ENCODE results near the gene SERPINB1.

Gene SERPINB1

DNA sequence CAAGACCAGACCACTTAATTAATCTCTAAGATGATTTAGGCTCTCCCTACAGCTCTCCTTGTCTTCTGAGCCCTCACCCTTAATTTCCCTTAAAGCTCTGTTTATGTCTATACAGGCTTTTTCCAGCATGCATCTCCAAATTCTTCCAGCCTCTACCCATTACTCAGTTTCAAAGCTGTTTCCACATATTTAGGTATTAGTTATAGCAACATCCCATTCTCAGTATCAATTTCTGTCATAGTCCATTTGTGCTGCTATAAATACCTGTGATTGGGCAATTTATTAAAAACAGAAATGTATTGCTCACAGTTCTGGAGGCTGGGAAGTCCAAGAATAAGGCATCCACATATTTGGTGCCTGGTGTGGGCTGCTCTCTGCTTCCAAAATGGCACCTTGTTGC is 2.3 kb upstream of the SERPINB1 start:
- DNase-seq = no peak

DNA sequence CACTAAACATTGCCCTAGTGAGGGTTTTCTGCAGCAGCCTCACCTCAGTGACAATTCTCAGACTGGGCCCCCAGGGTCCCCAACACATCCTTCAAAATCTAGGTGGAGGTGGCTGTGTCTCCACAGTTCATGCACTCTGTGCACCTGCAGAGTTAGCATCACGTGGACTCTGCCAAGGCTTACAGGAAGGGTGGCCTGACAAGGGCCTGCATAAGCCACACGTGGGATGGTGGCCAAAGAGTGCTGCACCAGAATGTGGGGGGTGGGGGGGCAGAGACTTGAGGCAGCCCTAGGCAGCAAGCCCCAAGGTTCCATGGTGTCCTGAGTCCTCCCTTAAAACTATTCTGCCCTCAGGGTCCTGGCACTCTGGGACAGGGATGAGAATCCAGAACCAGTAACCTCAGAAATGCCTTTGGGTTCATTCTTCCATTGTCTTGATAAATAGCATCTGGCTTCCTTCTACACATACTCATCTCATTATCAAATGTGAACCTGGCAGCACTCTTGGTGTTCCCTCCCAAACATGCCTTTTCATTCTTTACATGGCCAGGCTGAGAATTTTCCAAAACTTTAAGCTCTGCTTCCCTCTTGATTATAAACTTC is 1.6 kb upstream of the SERPINB1 start:
- no peak for DNase-seq

DNA sequence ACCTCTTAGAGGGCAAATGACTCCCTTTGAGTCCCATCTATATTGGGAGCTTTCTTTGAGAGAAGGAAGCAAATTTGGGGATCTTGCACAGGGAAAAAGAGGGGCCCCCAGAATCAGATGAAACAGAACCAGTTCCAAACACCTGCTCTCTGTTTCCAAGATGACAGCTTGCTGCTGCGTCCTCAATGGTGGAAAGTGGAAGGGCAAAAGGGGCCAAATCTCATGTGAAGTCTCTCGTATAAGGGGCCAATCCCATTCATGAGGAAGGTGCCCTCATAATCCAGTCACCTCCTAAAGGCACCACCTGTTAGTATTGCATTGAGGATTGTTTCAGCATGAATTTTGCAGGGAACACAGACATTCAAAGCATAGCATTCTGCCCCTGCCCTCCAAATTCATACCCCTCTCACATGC is 483 bp upstream of the SERPINB1 start:
- no peak for DNase-seq

DNA sequence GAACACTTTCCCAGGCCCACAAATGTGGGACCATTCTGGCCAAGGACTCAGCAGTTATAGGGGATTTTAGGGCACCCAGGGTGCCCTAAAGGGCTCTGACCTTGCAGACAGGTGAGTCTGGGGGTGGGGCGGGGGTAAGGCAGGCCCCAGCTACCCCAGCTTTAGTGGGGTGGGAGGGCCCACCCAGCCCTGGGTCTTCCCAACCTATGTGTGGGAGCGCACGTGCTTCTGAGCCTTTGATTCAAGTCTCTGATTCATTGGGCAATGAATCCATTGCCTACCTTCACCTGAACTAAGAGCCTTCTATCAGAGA is 958 bp downstream of the SERPINB1 start:
- DNase-seq = no peak

DNA sequence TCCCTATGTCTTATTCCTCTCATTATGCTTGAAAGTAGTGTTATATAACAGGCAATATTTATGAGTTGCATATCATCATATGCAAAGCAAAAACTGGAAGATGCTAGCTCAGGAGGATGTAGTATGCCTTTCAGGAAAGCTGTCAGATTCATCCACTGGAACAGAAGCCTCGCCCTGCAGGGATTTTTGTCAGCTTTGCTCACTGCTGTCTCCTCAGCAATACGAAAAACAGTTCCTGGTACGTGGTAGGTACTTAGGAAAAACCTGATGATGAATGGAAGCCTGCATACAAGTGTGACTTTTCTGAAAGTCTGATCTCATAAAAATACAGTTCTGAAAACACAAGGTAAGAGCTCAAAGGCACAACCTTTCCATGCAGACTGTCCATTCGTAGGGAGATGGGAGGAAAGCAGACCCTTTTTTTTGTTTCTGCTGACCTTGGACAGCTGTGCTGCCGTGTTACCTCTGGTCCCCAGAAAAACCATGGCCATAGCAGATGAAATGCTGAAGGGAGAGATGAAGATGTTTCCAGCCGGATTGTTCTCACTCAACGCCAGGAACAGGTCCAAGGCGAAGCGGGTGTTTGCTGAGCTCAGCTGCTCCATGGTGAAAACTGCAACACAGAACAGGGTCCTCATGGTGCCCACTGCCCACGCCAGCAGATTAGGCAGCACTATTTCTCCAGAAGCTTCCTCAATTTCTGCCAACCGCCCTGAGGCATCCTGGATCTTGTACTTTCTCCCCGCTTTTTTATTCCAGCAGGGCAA is 1.5 kb downstream of the SERPINB1 start:
- DNase-seq = no peak

DNA sequence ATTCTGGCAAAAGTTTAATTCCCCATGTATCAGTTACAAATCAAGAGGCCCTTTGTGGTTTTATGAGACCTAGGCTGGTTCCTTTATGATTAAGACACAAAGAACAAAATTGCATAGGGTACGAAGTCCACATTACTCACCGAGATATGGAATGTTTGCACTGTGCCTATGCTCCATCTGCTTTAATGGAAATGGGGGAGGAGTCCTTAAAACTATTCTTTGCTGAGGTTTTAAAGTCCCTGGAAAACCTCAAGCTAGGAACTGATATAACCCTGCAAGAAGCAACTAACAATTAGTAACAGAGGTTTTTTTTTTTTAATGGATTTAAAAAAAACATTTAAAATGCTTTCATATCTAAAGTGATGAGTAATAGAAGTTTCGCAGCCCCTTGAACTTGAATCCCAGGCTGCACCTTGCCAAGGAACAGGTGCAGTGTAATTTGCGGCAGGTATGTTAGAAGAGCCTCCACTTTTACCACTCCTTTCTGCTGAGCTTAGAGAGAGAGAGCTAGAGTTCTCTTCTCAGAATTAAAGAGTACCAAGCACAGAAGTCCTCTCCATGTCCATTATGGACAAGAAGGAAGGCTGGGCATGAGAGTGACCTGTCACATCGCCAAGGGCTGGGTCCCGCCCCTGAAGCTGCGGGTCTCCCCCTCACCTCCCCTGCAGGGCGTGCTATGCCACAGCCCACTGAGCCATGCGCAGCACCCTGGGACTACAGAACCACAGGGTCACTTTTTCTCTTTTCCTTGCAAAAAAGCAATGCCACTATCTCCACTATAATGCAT is 2.3 kb downstream of the SERPINB1 start:
- DNase-seq = no peak

DNA sequence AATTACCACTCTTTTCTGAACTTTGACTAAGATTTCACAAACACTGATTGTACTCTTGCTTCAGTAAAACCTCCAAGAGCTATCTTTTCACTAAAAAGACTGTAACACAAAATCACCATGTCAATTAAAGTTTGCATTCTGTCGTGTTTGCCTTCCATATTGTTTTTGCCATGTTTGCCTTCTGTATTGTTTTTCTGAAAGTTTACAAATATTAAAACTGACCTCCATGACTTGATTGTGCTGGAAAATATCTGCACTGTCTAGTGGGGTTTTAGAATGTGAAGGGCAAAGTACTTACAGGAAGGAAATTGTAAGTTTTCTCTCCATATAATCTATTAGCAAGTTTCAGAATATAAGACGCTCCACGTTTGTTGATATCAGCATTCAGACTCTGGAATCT is 3.4 kb downstream of the SERPINB1 start:
- no peak for DNase-seq

DNA sequence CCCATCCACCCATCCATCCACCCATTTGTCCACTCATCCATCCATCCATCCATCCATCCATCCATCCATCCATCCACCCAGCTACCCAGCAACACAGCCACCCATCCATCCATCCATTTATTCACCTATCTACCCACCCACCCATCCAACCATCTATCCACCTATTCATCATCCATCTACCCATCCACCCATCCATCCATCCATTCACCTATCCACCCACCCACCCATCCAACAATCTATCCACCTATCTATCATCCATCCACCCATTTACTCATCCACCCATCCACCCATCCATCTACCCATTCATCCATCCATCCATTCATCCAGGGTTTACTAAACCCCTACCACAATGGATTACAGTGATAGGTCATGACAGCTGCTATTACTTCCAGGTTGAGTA is 7.4 kb downstream of the SERPINB1 start:
- no peak for DNase-seq

DNA sequence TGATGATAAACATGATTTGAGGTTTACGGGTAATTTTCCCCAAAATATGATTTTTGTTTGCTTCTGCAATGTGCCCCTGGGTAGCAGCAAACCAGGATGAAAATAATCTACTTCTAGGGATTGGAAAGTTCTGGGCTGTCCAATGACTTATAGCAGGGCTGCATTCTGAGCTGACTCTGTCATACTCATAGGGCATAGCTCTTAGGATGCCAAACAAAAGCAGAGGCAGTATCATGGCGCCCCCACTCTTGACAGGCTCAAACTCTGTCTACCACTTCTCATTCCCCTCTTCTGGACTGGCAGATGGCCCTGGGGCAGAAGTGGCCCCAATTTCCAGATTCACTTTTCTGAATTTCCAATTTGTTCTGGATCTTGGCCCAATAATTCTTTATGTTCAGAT is 10.3 kb downstream of the SERPINB1 start:
- no peak for DNase-seq

DNA sequence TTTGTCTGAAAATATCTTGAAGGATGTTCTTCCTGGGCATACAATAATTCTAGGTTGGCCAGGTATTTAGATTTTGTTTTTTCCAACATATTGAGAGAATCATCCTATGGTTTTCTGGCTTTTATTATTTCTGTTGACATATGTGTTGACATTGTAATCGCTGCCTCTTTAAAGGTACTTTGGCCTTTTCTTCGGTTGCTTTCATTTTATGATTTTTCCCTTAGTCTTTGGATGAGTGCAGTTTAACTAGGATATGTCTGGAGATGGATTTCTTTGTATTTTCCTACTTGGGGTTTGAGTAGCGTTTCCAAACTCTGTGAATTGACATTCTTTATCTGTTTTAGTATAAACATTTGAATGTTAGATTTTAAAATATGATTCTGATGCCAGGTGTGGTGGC is 11.5 kb downstream of the SERPINB1 start:
- no peak for DNase-seq

DNA sequence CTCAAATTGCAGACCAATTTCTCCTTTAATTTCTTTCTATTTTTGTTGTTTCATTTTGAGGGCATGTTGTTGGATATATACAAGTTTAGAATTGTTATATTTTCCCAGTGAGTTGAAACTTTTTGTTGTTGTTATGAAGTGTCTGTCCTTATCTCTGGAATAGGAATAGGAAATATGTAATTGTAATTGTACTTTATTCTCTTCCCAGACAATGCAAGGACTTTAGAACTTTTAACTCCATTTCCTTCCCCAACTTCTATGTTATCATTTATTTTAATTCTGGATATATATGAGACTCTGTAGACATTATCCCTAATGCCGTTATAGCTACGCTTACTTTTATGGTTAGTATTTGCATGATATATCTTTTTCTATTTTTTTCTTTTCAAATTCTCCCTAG is 12.4 kb downstream of the SERPINB1 start:
- DNase-seq = no peak

DNA sequence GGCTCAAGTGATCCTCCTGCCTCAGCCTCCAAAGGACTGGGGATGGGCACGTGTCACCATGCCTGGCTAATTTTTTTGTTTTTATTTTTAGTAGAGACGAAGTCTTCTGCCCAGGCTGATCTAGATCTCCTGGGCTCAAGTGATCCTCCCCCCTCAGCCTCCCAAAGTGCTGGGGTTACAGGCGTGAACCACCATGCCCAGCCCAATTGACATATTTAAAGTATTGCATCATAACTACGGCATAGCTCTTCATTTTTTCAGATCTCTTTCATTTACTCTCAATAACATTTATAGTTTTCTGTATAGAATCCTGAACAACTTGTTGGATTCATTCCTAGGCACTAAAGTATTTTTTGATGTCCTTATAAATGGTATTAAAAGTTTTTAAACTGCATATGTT is 13.0 kb downstream of the SERPINB1 start:
- no peak for DNase-seq

DNA sequence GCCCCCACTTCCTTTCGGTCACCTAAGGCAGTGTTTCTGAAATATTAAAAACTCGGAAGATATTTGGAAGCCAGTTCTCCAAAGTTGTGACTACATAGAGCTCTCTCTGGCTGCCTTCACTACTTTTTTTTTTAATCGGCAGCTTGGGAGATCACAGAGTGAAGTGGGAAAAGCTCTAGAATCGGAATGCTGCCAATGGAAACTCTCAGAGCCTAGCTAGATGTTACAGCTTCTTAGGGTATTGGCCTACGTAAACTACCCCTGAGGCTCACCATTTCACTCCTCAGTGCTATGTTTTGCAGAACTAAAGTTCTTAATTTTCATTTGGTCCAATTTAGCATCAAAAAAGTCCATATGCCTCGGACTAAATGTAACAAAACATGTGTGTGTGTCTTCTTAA is 14.5 kb downstream of the SERPINB1 start:
- DNase-seq = no peak

DNA sequence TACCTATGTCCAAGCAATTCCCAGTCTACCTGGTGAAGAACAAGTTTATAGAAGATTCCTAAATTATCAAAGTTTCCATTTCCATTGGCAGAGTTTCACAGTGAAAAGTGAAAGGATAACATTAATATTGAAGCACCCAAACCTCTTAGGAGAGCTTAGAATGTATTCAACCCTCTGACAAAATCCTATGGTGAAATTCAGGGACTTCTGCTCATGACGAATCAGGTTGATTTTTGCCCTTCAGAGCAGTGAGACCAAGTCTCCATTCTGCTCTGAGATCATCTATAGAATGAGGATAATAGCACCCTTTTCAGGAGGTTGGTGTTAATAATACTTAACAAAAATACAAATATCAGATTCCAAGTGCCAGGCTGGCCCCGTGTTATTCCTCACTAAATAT is 15.5 kb downstream of the SERPINB1 start:
- no peak for DNase-seq

DNA sequence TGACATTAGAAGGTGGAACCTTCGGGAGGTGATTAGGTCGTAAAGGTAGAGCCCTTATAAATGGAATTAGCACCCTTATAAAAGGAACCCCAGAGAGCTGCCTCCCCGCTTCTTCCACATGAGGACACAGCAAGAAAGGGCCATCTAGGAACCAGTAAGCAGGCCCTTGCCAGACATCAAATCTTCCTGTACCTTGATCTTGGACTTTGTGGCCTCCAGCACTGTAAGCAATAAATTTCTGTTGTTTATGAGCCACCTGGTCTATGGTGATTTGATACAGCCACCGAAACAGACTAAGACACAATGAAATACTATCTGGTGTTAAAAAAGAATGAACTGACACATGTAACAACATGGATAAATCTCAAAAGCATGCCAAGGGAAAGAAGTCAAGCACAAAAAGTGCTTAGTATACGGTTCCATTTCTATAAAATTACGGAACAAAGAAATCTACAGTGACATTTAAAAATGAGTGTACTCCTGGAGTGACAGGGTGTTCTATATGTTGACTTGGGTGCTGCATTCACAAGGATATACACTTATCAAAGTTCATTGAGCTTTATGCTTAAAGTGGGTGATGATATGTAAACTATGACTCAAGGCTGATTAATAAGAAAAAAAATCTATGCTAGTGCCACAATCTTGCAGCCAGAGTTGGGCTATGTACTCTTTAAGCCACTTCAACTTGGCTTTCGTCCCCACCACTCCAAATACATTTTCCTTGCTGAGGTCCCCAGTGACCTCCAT is 18.4 kb downstream of the SERPINB1 start:
- no peak for DNase-seq

DNA sequence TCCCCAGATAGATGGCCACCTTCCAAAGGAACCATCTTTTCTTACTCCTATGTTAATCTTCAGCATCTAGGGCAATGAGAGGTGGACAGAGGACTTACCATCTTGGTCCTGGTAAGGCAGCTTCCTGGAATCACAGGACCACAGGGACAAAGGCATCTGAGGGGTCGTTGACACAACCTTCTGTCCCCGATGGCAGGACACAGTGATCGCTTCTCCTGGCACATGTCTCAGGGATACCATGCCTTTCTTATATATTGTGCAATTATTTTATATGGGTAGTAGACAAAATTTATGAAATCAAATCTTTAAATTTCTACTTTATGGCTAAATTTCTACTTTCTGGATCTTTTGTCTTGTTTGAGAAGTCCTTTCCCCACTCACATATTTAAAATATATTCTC is 20.1 kb downstream of the SERPINB1 start:
- no peak for DNase-seq

DNA sequence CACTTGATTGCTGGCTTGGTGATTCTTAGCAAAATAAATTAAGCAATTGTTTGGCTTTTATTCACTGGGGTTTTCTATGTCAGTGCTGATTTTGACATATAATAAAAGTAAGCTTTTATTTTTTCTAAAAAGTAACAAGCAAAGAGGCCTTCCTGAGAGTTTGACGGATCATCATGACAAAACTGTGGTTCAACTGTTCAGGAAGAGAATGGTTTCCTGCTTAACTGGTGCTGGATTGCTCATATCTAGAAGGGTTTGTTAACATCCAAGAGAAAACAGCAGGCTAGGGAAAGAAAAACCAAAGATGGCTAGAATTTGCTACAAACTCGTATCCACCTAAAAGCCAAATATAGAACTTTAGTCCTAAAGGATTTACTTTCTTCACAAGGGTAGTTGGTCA is 21.2 kb downstream of the SERPINB1 start:
- DNase-seq = peak; percentile 81

DNA sequence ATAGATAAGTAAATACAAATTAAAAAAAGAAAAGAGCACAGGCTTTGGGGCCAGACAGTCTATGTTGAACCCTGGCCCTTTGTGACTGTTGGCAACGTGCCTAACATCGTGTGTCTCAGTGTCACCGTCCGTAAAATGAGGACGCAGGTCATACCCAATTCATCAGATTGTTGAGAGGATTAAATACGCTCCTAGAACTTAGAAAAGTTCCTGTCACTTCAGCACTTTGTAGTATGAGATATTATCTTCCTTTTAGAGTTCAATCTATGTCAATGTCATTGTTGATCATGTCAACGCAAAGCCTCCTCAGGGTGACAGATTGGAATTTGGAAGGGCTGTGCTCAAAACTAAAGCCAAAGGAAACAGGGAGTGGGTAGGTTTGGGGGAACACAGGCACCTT is 21.7 kb downstream of the SERPINB1 start:
- DNase-seq = peak; percentile 72

DNA sequence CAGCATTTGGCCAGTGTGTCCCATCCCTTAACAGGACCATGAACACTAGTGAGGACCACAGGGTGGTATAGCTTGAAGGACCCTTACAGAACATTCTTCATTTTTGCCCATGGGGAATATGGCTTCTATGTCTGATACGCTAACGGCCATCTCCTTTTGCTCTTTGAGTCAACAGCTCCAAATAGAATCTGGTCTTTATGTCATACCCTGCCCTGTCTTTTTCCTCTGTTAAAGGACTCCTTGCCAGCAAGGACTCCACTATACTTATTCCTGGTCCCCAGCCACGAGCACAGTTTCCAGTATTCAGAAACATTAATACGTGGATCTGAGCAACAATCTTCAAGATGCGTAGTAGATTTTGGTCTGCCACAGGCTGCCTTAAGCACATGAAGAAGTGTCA is 22.5 kb downstream of the SERPINB1 start:
- no peak for DNase-seq

DNA sequence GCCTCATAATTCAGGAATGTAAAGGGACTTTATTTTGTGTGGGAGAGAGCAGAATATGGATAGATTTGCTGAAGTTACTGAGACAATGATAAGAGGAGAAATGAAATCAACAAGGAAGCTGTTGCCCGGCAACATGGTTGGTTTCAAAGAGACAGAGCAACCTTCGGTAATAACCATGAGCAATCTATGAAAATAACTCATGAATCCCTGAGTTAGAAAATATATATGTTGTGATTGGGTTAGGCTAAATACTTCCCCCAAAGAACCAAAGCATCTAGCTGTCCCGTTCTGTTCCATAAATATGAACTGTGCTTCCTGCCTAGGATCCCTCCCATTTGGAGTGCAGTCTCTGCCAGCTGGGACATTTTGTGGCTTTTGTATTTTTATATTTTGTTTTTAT is 23.1 kb downstream of the SERPINB1 start:
- DNase-seq = no peak

DNA sequence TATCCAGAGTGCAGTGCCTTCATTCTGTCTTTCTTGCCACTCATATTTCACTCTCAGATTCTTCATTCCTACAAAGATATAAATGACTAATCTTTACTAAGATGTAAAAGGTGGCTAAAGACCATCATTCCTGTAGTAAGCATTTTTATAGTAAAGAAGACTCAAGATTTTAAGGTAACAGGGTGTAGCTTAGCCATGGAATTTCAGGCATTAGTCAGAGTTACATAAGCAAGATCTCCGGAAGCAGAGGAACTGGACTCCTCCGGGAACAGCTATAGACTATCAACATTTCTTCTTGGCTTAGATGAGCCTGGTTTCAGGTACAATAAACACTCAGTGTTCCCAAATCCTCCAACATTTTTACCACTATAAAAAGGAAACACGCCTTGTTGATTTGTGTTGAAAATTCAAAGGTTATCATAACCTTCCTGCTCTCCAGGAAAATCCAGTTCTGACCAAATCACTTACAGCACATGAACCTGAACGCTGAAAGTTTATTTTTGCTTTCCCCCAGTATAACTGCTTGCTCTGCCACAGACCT is 23.7 kb downstream of the SERPINB1 start:
- no peak for DNase-seq

DNA sequence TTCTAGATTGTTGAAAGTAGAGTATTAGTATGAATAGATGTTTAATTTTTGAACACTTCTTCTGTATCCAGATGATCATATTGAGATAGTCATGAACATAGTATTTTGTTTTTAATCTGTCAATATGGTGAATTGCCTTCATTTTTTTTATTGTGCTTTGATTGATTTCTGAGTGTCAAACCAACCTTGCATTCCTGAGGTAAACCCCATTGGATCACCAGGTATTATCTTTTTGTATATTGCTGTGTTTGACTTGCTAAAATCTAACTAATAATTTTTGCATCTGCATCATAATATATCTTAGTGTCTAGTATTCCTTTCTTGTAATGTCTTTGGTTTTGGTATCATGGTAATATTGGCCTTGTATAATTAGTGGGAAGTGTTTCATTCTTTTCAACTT is 25.5 kb downstream of the SERPINB1 start:
- no peak for DNase-seq

DNA sequence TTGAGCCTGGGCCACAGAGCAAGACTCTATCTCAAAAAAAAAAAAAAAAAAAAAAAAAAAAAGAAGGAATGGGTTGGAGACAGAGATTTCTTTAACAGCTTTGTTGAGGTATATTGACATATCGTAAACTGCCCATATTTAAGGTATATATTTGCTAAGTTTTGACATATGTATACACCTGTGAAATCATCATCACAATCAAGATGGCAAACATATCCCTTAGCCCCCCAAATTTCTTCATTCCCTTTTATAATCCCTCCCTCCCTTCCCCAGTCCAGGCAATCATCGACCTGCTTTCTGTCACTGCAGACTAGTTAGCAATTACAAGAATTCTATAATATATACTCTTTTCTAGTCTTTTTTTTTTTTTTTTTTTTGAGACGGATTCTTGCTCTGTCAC is 29.0 kb downstream of the SERPINB1 start:
- DNase-seq = no peak

All from GDM1 (cell line).